Measurements from ENCODE around the gene SLC50A1. TPM values are rescaled to one million over a fixed set of nuclear protein-coding genes. Genes with fewer than 3 reads are reported as not detected.

Gene SLC50A1
- polyA plus RNA-seq, 2 of the 4 experiments (the other 2 are of a cell fraction), result 28.2 to 39.4 TPM

DNA sequence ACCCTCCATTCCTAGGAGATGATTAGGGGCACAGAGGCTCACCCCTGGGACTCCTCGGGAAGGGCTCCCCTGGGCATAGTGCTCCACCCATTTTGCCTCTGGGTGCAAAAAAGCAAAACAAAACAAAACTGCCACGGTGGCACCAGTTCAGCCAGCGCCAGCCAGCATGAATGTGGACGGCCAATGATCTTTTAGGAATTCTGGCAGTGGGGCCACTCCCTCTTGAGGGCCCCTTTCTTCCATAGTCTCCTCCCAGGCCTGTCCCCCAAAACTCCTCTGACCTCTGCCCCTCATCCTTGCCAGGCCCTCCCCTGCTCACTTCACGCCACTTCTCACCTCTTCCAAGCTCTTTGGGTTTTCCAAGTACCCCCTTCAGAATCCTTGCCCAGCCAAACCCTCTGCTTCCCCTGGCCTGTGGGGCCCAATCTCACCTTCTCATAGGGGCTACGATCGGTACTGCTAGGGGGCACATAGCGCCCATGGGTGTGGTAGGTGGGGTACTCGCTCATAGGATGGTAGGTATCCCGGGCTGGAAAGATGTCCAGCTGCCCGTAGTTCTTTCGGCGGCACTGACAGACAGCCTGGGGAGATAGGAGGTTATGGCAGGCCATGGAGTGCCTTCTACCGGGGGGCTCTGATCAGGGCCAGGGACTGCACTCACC, 51.3 kb downstream of the SLC50A1 start:
- no peak for TF ChIP-seq TP53 (CRISPR knock-in tag; IDR thresholded peaks at IDR 0.05)
- TF ChIP-seq, protein P1, sequence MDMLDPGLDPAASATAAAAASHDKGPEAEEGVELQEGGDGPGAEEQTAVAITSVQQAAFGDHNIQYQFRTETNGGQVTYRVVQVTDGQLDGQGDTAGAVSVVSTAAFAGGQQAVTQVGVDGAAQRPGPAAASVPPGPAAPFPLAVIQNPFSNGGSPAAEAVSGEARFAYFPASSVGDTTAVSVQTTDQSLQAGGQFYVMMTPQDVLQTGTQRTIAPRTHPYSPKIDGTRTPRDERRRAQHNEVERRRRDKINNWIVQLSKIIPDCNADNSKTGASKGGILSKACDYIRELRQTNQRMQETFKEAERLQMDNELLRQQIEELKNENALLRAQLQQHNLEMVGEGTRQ (IDR thresholded peaks at IDR 0.05), result no peak
- no peak for TF ChIP-seq EP300 (IDR thresholded peaks at IDR 0.05)
- TF ChIP-seq, protein P2, sequence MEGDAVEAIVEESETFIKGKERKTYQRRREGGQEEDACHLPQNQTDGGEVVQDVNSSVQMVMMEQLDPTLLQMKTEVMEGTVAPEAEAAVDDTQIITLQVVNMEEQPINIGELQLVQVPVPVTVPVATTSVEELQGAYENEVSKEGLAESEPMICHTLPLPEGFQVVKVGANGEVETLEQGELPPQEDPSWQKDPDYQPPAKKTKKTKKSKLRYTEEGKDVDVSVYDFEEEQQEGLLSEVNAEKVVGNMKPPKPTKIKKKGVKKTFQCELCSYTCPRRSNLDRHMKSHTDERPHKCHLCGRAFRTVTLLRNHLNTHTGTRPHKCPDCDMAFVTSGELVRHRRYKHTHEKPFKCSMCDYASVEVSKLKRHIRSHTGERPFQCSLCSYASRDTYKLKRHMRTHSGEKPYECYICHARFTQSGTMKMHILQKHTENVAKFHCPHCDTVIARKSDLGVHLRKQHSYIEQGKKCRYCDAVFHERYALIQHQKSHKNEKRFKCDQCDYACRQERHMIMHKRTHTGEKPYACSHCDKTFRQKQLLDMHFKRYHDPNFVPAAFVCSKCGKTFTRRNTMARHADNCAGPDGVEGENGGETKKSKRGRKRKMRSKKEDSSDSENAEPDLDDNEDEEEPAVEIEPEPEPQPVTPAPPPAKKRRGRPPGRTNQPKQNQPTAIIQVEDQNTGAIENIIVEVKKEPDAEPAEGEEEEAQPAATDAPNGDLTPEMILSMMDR (IDR thresholded peaks at IDR 0.05), result no peak
- no peak for TF ChIP-seq ZNF302 (CRISPR knock-in tag; IDR thresholded peaks at IDR 0.05)
- H3K4me3 ChIP-seq, result no peak overlapping the region
- no peak overlapping the region for H3K4me2 ChIP-seq
- ChIA-PET POLR2A (no interaction called here), CTCF (interaction anchor here (1.0 to 5.6 kb wide), 4 partner anchors 10 to 63 kb away, joined by 3 to 51 read pairs (median 7); partner anchors contain the start of genes KRTCAP2 and TRIM46)
- H3K9me3 ChIP-seq, result no peaks in the 10 kb centered on the region
- H3K4me1 ChIP-seq, result 0 out of 3 replicates have a peak, but pooled peaks cover 4% of the 10 kb centered on the region
- 66% methylated on average over 14 of the region's 14 CpGs for WGBS (ENCODE audit: missing lambda C conversion rate)
- ATAC-seq, result peak; percentile 12 to 19; a peak in 3 of 6 replicates
- no peak for DNase-seq (ENCODE audit: low read depth in 1 of 2, low spot score in 1 of 2)
- FAIRE-seq, result no peak
- no peak overlapping the region for H3K27ac ChIP-seq

DNA sequence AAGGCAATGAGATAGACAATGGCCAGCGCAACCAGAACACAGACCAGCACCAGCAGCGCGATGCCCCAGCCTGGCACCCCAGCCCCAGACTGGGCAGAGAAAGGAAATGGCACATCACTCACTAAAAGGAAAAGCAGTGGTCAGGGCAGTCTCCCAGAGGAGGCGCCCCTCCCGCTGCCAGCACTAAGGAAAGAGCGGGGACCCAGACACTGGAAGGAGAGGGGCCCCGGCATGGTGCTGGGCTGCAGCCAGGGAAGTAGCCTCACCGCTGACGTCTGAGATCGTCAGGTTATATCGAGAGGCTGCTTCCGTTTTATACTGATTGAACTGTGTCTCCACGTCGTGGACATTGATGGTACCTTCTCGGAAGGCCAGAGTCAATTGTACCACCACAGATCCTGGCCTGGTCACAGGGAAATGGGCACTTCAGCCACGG, 51.8 kb downstream of the SLC50A1 start:
- Histone ChIP-seq H3K9me3 (no peaks in the 10 kb centered on the region), H3K4me2 (no peak overlapping the region), H3K27ac (no peak overlapping the region), H3K4me3 (no peak overlapping the region), H3K4me1 (peaks cover 7% of the 10 kb centered on the region)
- DNase-seq (ENCODE audit: low read depth in 1 of 2, low spot score in 1 of 2) (no peak), FAIRE-seq (no peak), ATAC-seq (peak; percentile 4 to 14; a peak in 2 of 6 replicates)
- 77% methylated on average over 16 of the region's 16 CpGs for WGBS (ENCODE audit: missing lambda C conversion rate)
- TF ChIP-seq, protein P3, sequence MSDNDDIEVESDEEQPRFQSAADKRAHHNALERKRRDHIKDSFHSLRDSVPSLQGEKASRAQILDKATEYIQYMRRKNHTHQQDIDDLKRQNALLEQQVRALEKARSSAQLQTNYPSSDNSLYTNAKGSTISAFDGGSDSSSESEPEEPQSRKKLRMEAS (IDR thresholded peaks at IDR 0.05), result no peak
- no peak for TF ChIP-seq JUNB (IDR thresholded peaks at IDR 0.05)
- no peak for TF ChIP-seq MAFK (IDR thresholded peaks at IDR 0.05; ENCODE audit: partially characterized antibody)
- no peak for TF ChIP-seq RAD21 (conservative IDR thresholded peaks at IDR 0.05 in 1 of 2, IDR thresholded peaks at IDR 0.05 in 1 of 2)
- TF ChIP-seq ZNF302 (CRISPR knock-in tag; IDR thresholded peaks at IDR 0.05), result no peak
- TF ChIP-seq, protein P2 (IDR thresholded peaks at IDR 0.05), result no peak
- no peak for TF ChIP-seq ZFP36 (IDR thresholded peaks at IDR 0.05; ENCODE audit: borderline replicate concordance, partially characterized antibody)
- TF ChIP-seq, protein P4, sequence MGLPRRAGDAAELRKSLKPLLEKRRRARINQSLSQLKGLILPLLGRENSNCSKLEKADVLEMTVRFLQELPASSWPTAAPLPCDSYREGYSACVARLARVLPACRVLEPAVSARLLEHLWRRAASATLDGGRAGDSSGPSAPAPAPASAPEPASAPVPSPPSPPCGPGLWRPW (IDR thresholded peaks at IDR 0.05), result no peak
- no peak for TF ChIP-seq HOXB13 (CRISPR knock-in tag; IDR thresholded peaks at IDR 0.05; ENCODE audit: low read depth)
- no peak for TF ChIP-seq TP53 (CRISPR knock-in tag; IDR thresholded peaks at IDR 0.05)
- no peak for TF ChIP-seq RNF2 (IDR thresholded peaks at IDR 0.05; ENCODE audit: borderline replicate concordance, low read depth)
- TF ChIP-seq POLR2AphosphoS2 (conservative IDR thresholded peaks at IDR 0.05; ENCODE audit: low read length), result no peak
- no peak for TF ChIP-seq CHD2 (IDR thresholded peaks at IDR 0.05; ENCODE audit: low read length, partially characterized antibody)
- no peak for TF ChIP-seq BHLHE40 (IDR thresholded peaks at IDR 0.05; ENCODE audit: low read depth, low read length)
- no peak for TF ChIP-seq HOXA7 (CRISPR knock-in tag; IDR thresholded peaks at IDR 0.05)
- TF ChIP-seq FOSB (CRISPR knock-in tag; IDR thresholded peaks at IDR 0.05), result no peak
- no peak for TF ChIP-seq KDM5A (IDR thresholded peaks at IDR 0.05)
- TF ChIP-seq CBX8 (IDR thresholded peaks at IDR 0.05), result no peak
- TF ChIP-seq NFE2L2 (conservative IDR thresholded peaks at IDR 0.05; ENCODE audit: low read length), result no peak
- no peak for TF ChIP-seq CHD4 (IDR thresholded peaks at IDR 0.05; ENCODE audit: borderline replicate concordance)
- ChIA-PET CTCF (interaction anchor here (1.0 to 5.6 kb wide), 3 partner anchors 13 to 63 kb away, joined by 3 to 51 read pairs (median 4); partner anchors contain the start of genes KRTCAP2 and TRIM46), POLR2A (no interaction called here)

All from A549 (cell line).